Fibroblast of skin of right quadriceps (primary cell): ENCODE measurements around the gene TNIP1.

Experiments
- DNase-seq: peaks from one replicate; pipeline ENCODE4 v3.0.0-alpha.2; 2013

TNIP1 gene

GRCh38 chr5:151105561-151105960 lies 24.7 kb upstream of the TNIP1 start:
- no peak for DNase-seq

- DNase-seq: peak; percentile 77
Observed at GRCh38 chr5:151104795-151105194, 24.0 kb upstream of the TNIP1 start.

- DNase-seq: no peak
Observed at GRCh38 chr5:151101746-151102145, 20.9 kb upstream of the TNIP1 start.

GRCh38 chr5:151101151-151101550 lies 20.3 kb upstream of the TNIP1 start:
- DNase-seq: no peak

- no peak for DNase-seq
Observed at GRCh38 chr5:151100681-151101080, 19.8 kb upstream of the TNIP1 start.

GRCh38 chr5:151098768-151099121 lies 17.9 kb upstream of the TNIP1 start:
- DNase-seq: no peak

GRCh38 chr5:151097820-151098767 lies 17.3 kb upstream of the TNIP1 start:
- DNase-seq: no peak

GRCh38 chr5:151097061-151097460 lies 16.2 kb upstream of the TNIP1 start:
- DNase-seq: no peak

- DNase-seq: no peak
Observed at GRCh38 chr5:151096001-151096373, 15.2 kb upstream of the TNIP1 start.

GRCh38 chr5:151095341-151096000 lies 14.6 kb upstream of the TNIP1 start:
- DNase-seq: peak; percentile 21

GRCh38 chr5:151094852-151095245 lies 14.0 kb upstream of the TNIP1 start:
- DNase-seq: peak; percentile 29

GRCh38 chr5:151094030-151094851 lies 13.4 kb upstream of the TNIP1 start:
- peak; percentile 15 for DNase-seq

GRCh38 chr5:151093476-151093889 lies 12.6 kb upstream of the TNIP1 start:
- peak; percentile 96 for DNase-seq

GRCh38 chr5:151092762-151093161 lies 11.9 kb upstream of the TNIP1 start:
- peak; percentile 72 for DNase-seq

GRCh38 chr5:151089726-151090125 lies 8.9 kb upstream of the TNIP1 start:
- DNase-seq: no peak

GRCh38 chr5:151088986-151089385 lies 8.2 kb upstream of the TNIP1 start:
- no peak for DNase-seq

GRCh38 chr5:151087486-151087885 lies 6.7 kb upstream of the TNIP1 start:
- DNase-seq: no peak

GRCh38 chr5:151086905-151087360 lies 6.1 kb upstream of the TNIP1 start:
- DNase-seq: no peak

GRCh38 chr5:151086192-151086869 lies 5.5 kb upstream of the TNIP1 start:
- no peak for DNase-seq

- no peak for DNase-seq
Observed at GRCh38 chr5:151085517-151086041, 4.7 kb upstream of the TNIP1 start.

- DNase-seq: no peak
Observed at GRCh38 chr5:151084363-151084762, 3.5 kb upstream of the TNIP1 start.

GRCh38 chr5:151083081-151083676 lies 2.3 kb upstream of the TNIP1 start:
- DNase-seq: no peak
